T-cell (primary cell): ENCODE data around the gene MANSC4. TPM values are rescaled to one million over a fixed set of nuclear protein-coding genes. Genes with fewer than 3 reads are reported as not detected.

Experiments used
- total RNA-seq, 35 experiments: library from RNA in 6 of 35; stranded (reverse) in 6 of 35; fragments of 120-200 nt in 1 of 35; gene quantifications; one replicate each; pipeline versions ENCODE4 v1.2.1 to v1.2.4 and lab custom pipeline; 2013 to 2026

The MANSC4 gene
- total RNA-seq, 5 donors from 2014 or later (not counting 1 experiment from before 2014, with no cell fraction given), result not detected

Other genes starting within 250 kb of the MANSC4 start
- gene REP15, start 83.8 kb downstream of the MANSC4 start, total RNA-seq, result under 1 TPM in 1 of 5 donors, not detected in 4; 0.46 TPM
- gene MRPS35, start 69.4 kb downstream of the MANSC4 start, total RNA-seq, result 10 to 100 TPM; 19.7 to 23.0 (median 22.5) TPM
- gene KLHL42, start within 50 bp of the MANSC4 start, total RNA-seq, result 10 to 100 TPM; 16.5 to 28.0 (median 21.0) TPM
- gene PTHLH, start 192.5 kb upstream of the MANSC4 start, total RNA-seq, result not detected